Activated T-cell treated with anti-CD3 and anti-CD28 coated beads, Interleukin-2, amount 50 U/mL, for 24 hours (primary cell): ENCODE measurements around the gene NPHP4.

Experiments
- DNase-seq: peaks from one replicate; pipeline ENCODE4 v3.0.0-alpha.2; 2020
- H3K27ac Mint-ChIP-seq: 2 replicates; pipeline ENCODE4 v1.8.0; 2020; ENCODE audit warnings: mild to moderate bottlenecking, mixed read lengths
- H3K27me3 Mint-ChIP-seq: 2 replicates; pipeline ENCODE4 v1.8.0; 2020; ENCODE audit warnings: mixed read lengths
- H3K36me3 Mint-ChIP-seq: 2 replicates; pipeline ENCODE4 v1.8.0; 2020; ENCODE audit warnings: low read depth, mixed read lengths
- H3K4me1 Mint-ChIP-seq: 2 replicates; pipeline ENCODE4 v1.8.0; 2020; ENCODE audit warnings: low read depth, mixed read lengths
- H3K4me3 Mint-ChIP-seq: 2 replicates; pipeline ENCODE4 v1.8.0; 2020; ENCODE audit warnings: mild to moderate bottlenecking, moderate library complexity, mixed read lengths
- H3K9me3 Mint-ChIP-seq: 2 replicates; pipeline ENCODE4 v1.8.0; 2020; ENCODE audit warnings: mixed read lengths

The NPHP4 gene

GRCh38 chr1:6012529-6013318 is 20.5 kb upstream of the NPHP4 start:
- H3K4me1 Mint-ChIP-seq, result peaks cover 3% of the 10 kb centered on the region
- no peak overlapping the region for H3K27ac Mint-ChIP-seq
- no peaks in the 10 kb centered on the region for H3K9me3 Mint-ChIP-seq
- H3K27me3 Mint-ChIP-seq, result no peaks in the 10 kb centered on the region
- no peak for DNase-seq
- H3K36me3 Mint-ChIP-seq, result peaks cover 34% of the 10 kb centered on the region
- no peak overlapping the region for H3K4me3 Mint-ChIP-seq

- H3K27me3 Mint-ChIP-seq, result no peaks in the 10 kb centered on the region
- H3K4me3 Mint-ChIP-seq, result no peak overlapping the region
- H3K27ac Mint-ChIP-seq, result no peak overlapping the region
- peaks cover 11% of the 10 kb centered on the region for H3K4me1 Mint-ChIP-seq
- peaks cover 33% of the 10 kb centered on the region for H3K36me3 Mint-ChIP-seq
- DNase-seq, result no peak
- no peaks in the 10 kb centered on the region for H3K9me3 Mint-ChIP-seq
Observed at GRCh38 chr1:6011946-6012258, 19.7 kb upstream of the NPHP4 start.

- DNase-seq, result no peak
- Mint-ChIP-seq H3K27me3 (no peaks in the 10 kb centered on the region), H3K27ac (peak overlapping the region; percentile 22), H3K36me3 (peaks cover 29% of the 10 kb centered on the region), H3K4me1 (peaks cover 15% of the 10 kb centered on the region), H3K9me3 (no peaks in the 10 kb centered on the region), H3K4me3 (no peak overlapping the region)
Observed at GRCh38 chr1:6011161-6011945, 19.1 kb upstream of the NPHP4 start.

GRCh38 chr1:6010554-6010953 is 18.3 kb upstream of the NPHP4 start:
- H3K36me3 Mint-ChIP-seq, result peaks cover 25% of the 10 kb centered on the region
- no peak overlapping the region for H3K27ac Mint-ChIP-seq
- H3K27me3 Mint-ChIP-seq, result no peaks in the 10 kb centered on the region
- H3K4me3 Mint-ChIP-seq, result no peak overlapping the region
- DNase-seq, result no peak
- peaks cover 15% of the 10 kb centered on the region for H3K4me1 Mint-ChIP-seq
- no peaks in the 10 kb centered on the region for H3K9me3 Mint-ChIP-seq

- Mint-ChIP-seq H3K9me3 (no peaks in the 10 kb centered on the region), H3K27ac (no peak overlapping the region), H3K36me3 (peaks cover 16% of the 10 kb centered on the region), H3K4me3 (no peak overlapping the region), H3K4me1 (peaks cover 20% of the 10 kb centered on the region), H3K27me3 (no peaks in the 10 kb centered on the region)
- no peak for DNase-seq
Observed at GRCh38 chr1:6009120-6010040, 17.2 kb upstream of the NPHP4 start.

GRCh38 chr1:6008696-6009095 is 16.5 kb upstream of the NPHP4 start:
- Mint-ChIP-seq H3K4me1 (peaks cover 23% of the 10 kb centered on the region), H3K27ac (no peak overlapping the region), H3K9me3 (no peaks in the 10 kb centered on the region), H3K4me3 (no peak overlapping the region), H3K36me3 (peaks cover 10% of the 10 kb centered on the region), H3K27me3 (no peaks in the 10 kb centered on the region)
- DNase-seq, result no peak

- no peaks in the 10 kb centered on the region for H3K9me3 Mint-ChIP-seq
- H3K36me3 Mint-ChIP-seq, result peaks cover 4% of the 10 kb centered on the region
- H3K4me1 Mint-ChIP-seq, result peaks cover 26% of the 10 kb centered on the region
- H3K27me3 Mint-ChIP-seq, result no peaks in the 10 kb centered on the region
- no peak for DNase-seq
- H3K4me3 Mint-ChIP-seq, result no peak overlapping the region
- H3K27ac Mint-ChIP-seq, result no peak overlapping the region
Observed at GRCh38 chr1:6008084-6008415, 15.8 kb upstream of the NPHP4 start.

- H3K4me3 Mint-ChIP-seq, result peak overlapping the region; percentile 38
- peaks cover 28% of the 10 kb centered on the region for H3K4me1 Mint-ChIP-seq
- H3K27ac Mint-ChIP-seq, result peak overlapping the region; percentile 73
- H3K9me3 Mint-ChIP-seq, result no peaks in the 10 kb centered on the region
- H3K36me3 Mint-ChIP-seq, result peaks cover 4% of the 10 kb centered on the region
- peak; percentile 66 for DNase-seq
- no peaks in the 10 kb centered on the region for H3K27me3 Mint-ChIP-seq
Observed at GRCh38 chr1:6007318-6008083, 15.3 kb upstream of the NPHP4 start.

- Mint-ChIP-seq H3K4me1 (peaks cover 33% of the 10 kb centered on the region), H3K36me3 (peaks cover 4% of the 10 kb centered on the region), H3K27me3 (no peaks in the 10 kb centered on the region), H3K9me3 (no peaks in the 10 kb centered on the region), H3K4me3 (no peak overlapping the region), H3K27ac (peak overlapping the region; percentile 73)
- no peak for DNase-seq
Observed at GRCh38 chr1:6006882-6007281, 14.7 kb upstream of the NPHP4 start.

GRCh38 chr1:6005276-6005917 is 13.2 kb upstream of the NPHP4 start:
- Mint-ChIP-seq H3K27ac (no peak overlapping the region), H3K4me1 (peaks cover 37% of the 10 kb centered on the region), H3K36me3 (peaks cover 4% of the 10 kb centered on the region), H3K27me3 (no peaks in the 10 kb centered on the region), H3K4me3 (no peak overlapping the region), H3K9me3 (no peaks in the 10 kb centered on the region)
- no peak for DNase-seq

- Mint-ChIP-seq H3K36me3 (peaks cover 5% of the 10 kb centered on the region), H3K27me3 (no peaks in the 10 kb centered on the region), H3K9me3 (no peaks in the 10 kb centered on the region), H3K4me1 (peaks cover 43% of the 10 kb centered on the region), H3K27ac (no peak overlapping the region), H3K4me3 (no peak overlapping the region)
- no peak for DNase-seq
Observed at GRCh38 chr1:6004412-6005123, 12.3 kb upstream of the NPHP4 start.

GRCh38 chr1:6003568-6004411 is 11.6 kb upstream of the NPHP4 start:
- Mint-ChIP-seq H3K36me3 (peaks cover 7% of the 10 kb centered on the region), H3K4me3 (no peak overlapping the region), H3K27ac (no peak overlapping the region), H3K4me1 (peaks cover 44% of the 10 kb centered on the region), H3K9me3 (no peaks in the 10 kb centered on the region), H3K27me3 (no peaks in the 10 kb centered on the region)
- DNase-seq, result no peak
